SH-SY5Y (cell line): ENCODE measurements around the gene ADGB.

Source experiments
- GATA2 ChIP-seq: IDR thresholded peaks from 2 replicates; pipeline ENCODE4 v1.6.1; 2011; ENCODE audit warnings: mild to moderate bottlenecking, low read depth, low read length
- GATA3 ChIP-seq: IDR thresholded peaks from 2 replicates; pipeline ENCODE4 v1.6.1; 2011; ENCODE audit warnings: low read depth, mild to moderate bottlenecking, low read length, moderate library complexity

- TF ChIP-seq GATA2 (no peak), GATA3 (no peak)
Observed at GRCh38 chr6:146581968-146582367, 16.8 kb upstream of the ADGB start.
